ENCODE measurements around the gene DAGLA. TPM values are rescaled to one million over a fixed set of nuclear protein-coding genes. Genes with fewer than 3 reads are reported as not detected.

DAGLA gene
- total RNA-seq, 1 experiment from 2014 or later = 3.1 TPM

DNA sequence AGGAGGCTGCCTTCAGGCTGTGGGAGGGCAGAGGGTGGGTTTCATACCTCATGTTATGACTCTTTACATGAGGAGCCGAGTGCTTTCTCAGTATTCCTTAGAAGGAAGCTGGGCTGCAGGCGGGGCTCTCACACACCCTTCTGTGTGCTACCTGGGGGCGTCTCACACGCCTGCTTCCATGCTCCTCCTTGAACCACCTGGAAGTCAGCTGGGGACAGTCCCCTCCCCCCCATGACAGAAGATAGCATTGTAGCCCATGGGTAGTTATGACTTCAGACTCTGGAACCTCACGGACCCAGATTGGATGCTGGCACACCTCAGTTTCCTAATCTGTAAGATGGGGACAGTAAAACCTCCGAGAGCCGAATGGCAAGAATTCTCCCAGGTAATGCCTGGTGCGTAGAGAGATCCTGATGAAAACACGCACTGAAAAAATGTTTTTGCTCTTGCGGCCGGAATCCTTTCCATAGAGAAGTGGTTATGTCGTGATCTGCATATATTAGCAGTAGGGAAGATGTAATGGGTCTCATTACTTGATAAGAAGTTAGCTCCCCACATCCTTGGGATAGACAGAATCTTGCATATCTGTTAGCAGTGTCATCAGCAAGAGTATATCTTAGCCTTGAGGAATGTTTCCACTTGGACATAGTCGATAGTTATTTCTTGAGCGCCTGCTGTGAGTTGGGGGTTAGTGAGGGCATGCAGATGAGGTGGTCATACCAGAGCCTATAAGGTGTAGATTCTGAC lies 4.9 kb downstream of the DAGLA start:
- Mint-ChIP-seq H3K36me3 (no peaks in the 10 kb centered on the region), H3K4me3 (no peak overlapping the region), H3K27ac (no peak overlapping the region), H3K9me3 (no peaks in the 10 kb centered on the region), H3K27me3 (ENCODE audit: low read depth) (no peaks in the 10 kb centered on the region; the same call in 1 of the 2 replicates), H3K4me1 (peaks cover 9% of the 10 kb centered on the region; the same call in 1 of the 2 replicates)
- DNase-seq (ENCODE audit: low spot score) (no peak), ATAC-seq (no peak)
- ChIA-PET POLR2A (no interaction called here), CTCF (interaction anchor here (0.6 to 3.5 kb wide), 4 partner anchors 10 to 63 kb away, joined by 3 to 20 read pairs (median 8); no protein-coding TSS in a partner anchor)
- TF ChIP-seq, protein P1, sequence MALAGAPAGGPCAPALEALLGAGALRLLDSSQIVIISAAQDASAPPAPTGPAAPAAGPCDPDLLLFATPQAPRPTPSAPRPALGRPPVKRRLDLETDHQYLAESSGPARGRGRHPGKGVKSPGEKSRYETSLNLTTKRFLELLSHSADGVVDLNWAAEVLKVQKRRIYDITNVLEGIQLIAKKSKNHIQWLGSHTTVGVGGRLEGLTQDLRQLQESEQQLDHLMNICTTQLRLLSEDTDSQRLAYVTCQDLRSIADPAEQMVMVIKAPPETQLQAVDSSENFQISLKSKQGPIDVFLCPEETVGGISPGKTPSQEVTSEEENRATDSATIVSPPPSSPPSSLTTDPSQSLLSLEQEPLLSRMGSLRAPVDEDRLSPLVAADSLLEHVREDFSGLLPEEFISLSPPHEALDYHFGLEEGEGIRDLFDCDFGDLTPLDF (CRISPR knock-in tag; IDR thresholded peaks at IDR 0.05) = no peak
- TF ChIP-seq FOXK1 (CRISPR knock-in tag; IDR thresholded peaks at IDR 0.05) = no peak
- TF ChIP-seq, protein P2, sequence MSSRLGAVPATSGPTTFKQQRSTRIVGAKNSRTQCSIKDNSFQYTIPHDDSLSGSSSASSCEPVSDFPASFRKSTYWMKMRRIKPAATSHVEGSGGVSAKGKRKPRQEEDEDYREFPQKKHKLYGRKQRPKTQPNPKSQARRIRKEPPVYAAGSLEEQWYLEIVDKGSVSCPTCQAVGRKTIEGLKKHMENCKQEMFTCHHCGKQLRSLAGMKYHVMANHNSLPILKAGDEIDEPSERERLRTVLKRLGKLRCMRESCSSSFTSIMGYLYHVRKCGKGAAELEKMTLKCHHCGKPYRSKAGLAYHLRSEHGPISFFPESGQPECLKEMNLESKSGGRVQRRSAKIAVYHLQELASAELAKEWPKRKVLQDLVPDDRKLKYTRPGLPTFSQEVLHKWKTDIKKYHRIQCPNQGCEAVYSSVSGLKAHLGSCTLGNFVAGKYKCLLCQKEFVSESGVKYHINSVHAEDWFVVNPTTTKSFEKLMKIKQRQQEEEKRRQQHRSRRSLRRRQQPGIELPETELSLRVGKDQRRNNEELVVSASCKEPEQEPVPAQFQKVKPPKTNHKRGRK (CRISPR knock-in tag; IDR thresholded peaks at IDR 0.05; ENCODE audit: borderline replicate concordance) = no peak

DNA sequence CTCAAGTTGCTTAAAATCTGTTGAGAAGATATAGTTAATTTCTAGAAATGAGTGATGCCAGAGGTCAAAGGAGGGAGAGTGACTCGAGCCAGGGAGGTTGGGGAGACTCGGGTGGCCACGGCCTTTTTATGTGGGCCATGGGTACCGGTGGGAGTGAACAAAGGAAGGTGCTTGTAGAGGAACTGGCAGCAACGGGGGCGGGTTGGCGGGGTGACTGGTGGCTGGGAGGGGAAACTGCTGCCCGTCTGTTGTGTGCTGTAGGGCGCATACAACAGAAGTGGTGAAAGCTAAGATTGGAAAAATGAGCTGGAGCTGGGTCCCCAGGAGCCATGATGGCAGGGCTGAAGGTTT lies 5.4 kb downstream of the DAGLA start:
- no peak overlapping the region for H3K27ac Mint-ChIP-seq
- no peak for ATAC-seq
- DNase-seq (ENCODE audit: low spot score) = no peak
- POLR2A ChIA-PET = no interaction called here
- CTCF ChIA-PET = interaction anchor here (1.1 to 3.5 kb wide), 3 partner anchors 9 to 62 kb away, joined by 3 to 20 read pairs (median 14); no protein-coding TSS in a partner anchor
- no peaks in the 10 kb centered on the region for H3K36me3 Mint-ChIP-seq
- H3K4me3 Mint-ChIP-seq = no peak overlapping the region
- H3K27me3 Mint-ChIP-seq (ENCODE audit: low read depth) = no peaks in the 10 kb centered on the region; the same call in 1 of the 2 replicates
- H3K4me1 Mint-ChIP-seq = peaks cover 9% of the 10 kb centered on the region; the same call in 1 of the 2 replicates
- H3K9me3 Mint-ChIP-seq = no peaks in the 10 kb centered on the region
- TF ChIP-seq ESRRA (CRISPR knock-in tag; IDR thresholded peaks at IDR 0.05; ENCODE audit: borderline replicate concordance) = no peak
- no peak for TF ChIP-seq ZNF232 (CRISPR knock-in tag; IDR thresholded peaks at IDR 0.05)

DNA sequence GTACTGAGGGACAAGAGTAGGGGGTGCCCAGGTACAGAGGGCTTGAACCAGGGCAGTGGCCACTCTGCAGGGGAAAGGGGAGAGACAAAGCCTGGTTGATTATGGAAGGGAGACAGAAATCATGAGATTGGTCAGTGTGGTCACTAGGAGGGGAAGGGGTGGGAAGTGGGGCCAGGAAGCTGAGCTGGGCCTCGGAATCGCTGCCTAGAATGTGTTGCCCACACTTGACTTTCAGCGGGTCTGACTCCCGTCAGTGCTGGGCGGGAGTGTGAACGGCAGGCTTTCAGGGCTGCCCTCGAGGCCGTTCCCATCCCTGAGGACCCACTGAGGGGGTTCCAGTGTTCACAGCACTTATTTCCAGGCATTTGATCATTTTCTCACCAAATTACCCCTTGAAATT lies 5.9 kb downstream of the DAGLA start:
- Mint-ChIP-seq H3K27me3 (ENCODE audit: low read depth) (no peaks in the 10 kb centered on the region; the same call in 1 of the 2 replicates), H3K9me3 (no peaks in the 10 kb centered on the region), H3K4me1 (peaks cover 10% of the 10 kb centered on the region), H3K4me3 (no peak overlapping the region), H3K27ac (no peak overlapping the region), H3K36me3 (no peaks in the 10 kb centered on the region)
- no peak for TF ChIP-seq GABPB1 (CRISPR knock-in tag; IDR thresholded peaks at IDR 0.05)
- TF ChIP-seq, protein P3, sequence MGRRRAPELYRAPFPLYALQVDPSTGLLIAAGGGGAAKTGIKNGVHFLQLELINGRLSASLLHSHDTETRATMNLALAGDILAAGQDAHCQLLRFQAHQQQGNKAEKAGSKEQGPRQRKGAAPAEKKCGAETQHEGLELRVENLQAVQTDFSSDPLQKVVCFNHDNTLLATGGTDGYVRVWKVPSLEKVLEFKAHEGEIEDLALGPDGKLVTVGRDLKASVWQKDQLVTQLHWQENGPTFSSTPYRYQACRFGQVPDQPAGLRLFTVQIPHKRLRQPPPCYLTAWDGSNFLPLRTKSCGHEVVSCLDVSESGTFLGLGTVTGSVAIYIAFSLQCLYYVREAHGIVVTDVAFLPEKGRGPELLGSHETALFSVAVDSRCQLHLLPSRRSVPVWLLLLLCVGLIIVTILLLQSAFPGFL (CRISPR knock-in tag; IDR thresholded peaks at IDR 0.05; ENCODE audit: borderline replicate concordance) = no peak
- TF ChIP-seq, protein P4, sequence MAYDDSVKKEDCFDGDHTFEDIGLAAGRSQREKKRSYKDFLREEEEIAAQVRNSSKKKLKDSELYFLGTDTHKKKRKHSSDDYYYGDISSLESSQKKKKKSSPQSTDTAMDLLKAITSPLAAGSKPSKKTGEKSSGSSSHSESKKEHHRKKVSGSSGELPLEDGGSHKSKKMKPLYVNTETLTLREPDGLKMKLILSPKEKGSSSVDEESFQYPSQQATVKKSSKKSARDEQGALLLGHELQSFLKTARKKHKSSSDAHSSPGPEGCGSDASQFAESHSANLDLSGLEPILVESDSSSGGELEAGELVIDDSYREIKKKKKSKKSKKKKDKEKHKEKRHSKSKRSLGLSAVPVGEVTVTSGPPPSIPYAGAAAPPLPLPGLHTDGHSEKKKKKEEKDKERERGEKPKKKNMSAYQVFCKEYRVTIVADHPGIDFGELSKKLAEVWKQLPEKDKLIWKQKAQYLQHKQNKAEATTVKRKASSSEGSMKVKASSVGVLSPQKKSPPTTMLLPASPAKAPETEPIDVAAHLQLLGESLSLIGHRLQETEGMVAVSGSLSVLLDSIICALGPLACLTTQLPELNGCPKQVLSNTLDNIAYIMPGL (CRISPR knock-in tag; IDR thresholded peaks at IDR 0.05) = no peak
- ATAC-seq = no peak
- ChIA-PET CTCF (interaction anchor here (3.4 to 3.5 kb wide), 2 partner anchors 9 to 62 kb away, joined by 14 to 20 read pairs; no protein-coding TSS in a partner anchor), POLR2A (no interaction called here)
- no peak for DNase-seq (ENCODE audit: low spot score)

DNA sequence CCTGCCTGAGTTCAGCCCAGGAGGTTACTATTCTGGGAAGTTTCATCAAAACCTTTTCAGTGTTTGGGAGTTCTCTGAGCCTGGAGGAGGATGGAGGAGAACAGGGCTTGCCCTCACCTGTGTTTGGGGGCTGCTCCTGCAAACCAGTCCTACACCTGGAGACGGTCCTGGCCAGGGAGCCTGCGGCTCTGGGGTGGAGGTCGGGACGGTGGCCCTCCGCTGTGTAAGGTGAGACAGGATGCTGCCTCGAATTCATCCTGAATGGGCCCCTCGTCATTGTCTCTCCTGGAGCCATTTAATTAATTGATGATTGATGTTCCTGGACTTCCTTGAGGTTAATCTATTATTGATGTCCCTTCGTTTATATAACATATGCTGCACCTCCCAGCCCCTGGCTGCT lies 6.3 kb downstream of the DAGLA start:
- Mint-ChIP-seq H3K27me3 (ENCODE audit: low read depth) (no peaks in the 10 kb centered on the region), H3K36me3 (no peaks in the 10 kb centered on the region), H3K27ac (no peak overlapping the region), H3K4me3 (no peak overlapping the region), H3K9me3 (no peaks in the 10 kb centered on the region), H3K4me1 (peaks cover 14% of the 10 kb centered on the region)
- DNase-seq (ENCODE audit: low spot score) = no peak
- CTCF ChIA-PET = interaction anchor here (1.0 kb wide), 1 partner anchor 12 kb away, joined by 3 read pairs; no protein-coding TSS in a partner anchor
- POLR2A ChIA-PET = no interaction called here
- ATAC-seq = no peak
- TF ChIP-seq, protein P5, sequence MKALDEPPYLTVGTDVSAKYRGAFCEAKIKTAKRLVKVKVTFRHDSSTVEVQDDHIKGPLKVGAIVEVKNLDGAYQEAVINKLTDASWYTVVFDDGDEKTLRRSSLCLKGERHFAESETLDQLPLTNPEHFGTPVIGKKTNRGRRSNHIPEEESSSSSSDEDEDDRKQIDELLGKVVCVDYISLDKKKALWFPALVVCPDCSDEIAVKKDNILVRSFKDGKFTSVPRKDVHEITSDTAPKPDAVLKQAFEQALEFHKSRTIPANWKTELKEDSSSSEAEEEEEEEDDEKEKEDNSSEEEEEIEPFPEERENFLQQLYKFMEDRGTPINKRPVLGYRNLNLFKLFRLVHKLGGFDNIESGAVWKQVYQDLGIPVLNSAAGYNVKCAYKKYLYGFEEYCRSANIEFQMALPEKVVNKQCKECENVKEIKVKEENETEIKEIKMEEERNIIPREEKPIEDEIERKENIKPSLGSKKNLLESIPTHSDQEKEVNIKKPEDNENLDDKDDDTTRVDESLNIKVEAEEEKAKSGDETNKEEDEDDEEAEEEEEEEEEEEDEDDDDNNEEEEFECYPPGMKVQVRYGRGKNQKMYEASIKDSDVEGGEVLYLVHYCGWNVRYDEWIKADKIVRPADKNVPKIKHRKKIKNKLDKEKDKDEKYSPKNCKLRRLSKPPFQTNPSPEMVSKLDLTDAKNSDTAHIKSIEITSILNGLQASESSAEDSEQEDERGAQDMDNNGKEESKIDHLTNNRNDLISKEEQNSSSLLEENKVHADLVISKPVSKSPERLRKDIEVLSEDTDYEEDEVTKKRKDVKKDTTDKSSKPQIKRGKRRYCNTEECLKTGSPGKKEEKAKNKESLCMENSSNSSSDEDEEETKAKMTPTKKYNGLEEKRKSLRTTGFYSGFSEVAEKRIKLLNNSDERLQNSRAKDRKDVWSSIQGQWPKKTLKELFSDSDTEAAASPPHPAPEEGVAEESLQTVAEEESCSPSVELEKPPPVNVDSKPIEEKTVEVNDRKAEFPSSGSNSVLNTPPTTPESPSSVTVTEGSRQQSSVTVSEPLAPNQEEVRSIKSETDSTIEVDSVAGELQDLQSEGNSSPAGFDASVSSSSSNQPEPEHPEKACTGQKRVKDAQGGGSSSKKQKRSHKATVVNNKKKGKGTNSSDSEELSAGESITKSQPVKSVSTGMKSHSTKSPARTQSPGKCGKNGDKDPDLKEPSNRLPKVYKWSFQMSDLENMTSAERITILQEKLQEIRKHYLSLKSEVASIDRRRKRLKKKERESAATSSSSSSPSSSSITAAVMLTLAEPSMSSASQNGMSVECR (CRISPR knock-in tag; IDR thresholded peaks at IDR 0.05; ENCODE audit: borderline replicate concordance) = no peak
- TF ChIP-seq, protein P3 (CRISPR knock-in tag; IDR thresholded peaks at IDR 0.05; ENCODE audit: borderline replicate concordance) = no peak
- TF ChIP-seq TP53 (CRISPR knock-in tag; IDR thresholded peaks at IDR 0.05) (no peak), NR2C2 (CRISPR knock-in tag; IDR thresholded peaks at IDR 0.05) (no peak)
- TF ChIP-seq, protein P6, sequence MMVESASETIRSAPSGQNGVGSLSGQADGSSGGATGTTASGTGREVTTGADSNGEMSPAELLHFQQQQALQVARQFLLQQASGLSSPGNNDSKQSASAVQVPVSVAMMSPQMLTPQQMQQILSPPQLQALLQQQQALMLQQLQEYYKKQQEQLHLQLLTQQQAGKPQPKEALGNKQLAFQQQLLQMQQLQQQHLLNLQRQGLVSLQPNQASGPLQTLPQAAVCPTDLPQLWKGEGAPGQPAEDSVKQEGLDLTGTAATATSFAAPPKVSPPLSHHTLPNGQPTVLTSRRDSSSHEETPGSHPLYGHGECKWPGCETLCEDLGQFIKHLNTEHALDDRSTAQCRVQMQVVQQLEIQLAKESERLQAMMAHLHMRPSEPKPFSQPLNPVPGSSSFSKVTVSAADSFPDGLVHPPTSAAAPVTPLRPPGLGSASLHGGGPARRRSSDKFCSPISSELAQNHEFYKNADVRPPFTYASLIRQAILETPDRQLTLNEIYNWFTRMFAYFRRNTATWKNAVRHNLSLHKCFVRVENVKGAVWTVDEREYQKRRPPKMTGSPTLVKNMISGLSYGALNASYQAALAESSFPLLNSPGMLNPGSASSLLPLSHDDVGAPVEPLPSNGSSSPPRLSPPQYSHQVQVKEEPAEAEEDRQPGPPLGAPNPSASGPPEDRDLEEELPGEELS (CRISPR knock-in tag; IDR thresholded peaks at IDR 0.05) = no peak

Measured in WTC11 (cell line).